GM12892 (cell line): ENCODE results near the gene RPTOR.

Experiments used
- POLR2A ChIP-seq: IDR thresholded peaks from 2 replicates; pipeline ENCODE4 v1.6.1; 2011; ENCODE audit warnings: low read depth, low read length, control low read depth
- POLR2AphosphoS5 ChIP-seq: IDR thresholded peaks from 2 replicates; pipeline ENCODE4 v1.6.1; 2011; ENCODE audit warnings: low read depth, low read length, control low read depth
- TAF1 ChIP-seq: IDR thresholded peaks from 2 replicates; pipeline ENCODE4 v1.6.1; 2011; ENCODE audit warnings: low read depth, mild to moderate bottlenecking, control low read depth, low read length, borderline replicate concordance

- TF ChIP-seq POLR2AphosphoS5 (no peak), TAF1 (no peak), POLR2A (no peak)
Measured at GRCh38 chr17:81002013-81002384, 457.4 kb downstream of the RPTOR start.
